ENCODE measurements around the gene USP22.

- TF ChIP-seq POLR2A (IDR thresholded peaks at IDR 0.05; ENCODE audit: low read depth, low read length) (no peak), POLR2AphosphoS5 (IDR thresholded peaks at IDR 0.05; ENCODE audit: low read depth, low read length) (no peak)
These were observed 36.4 kb upstream of the USP22 start for GRCh38 chr17:21079196-21079595.

Data from GM12892 (cell line).